ENCODE data around the gene SEMA3C. TPM values are rescaled to one million over a fixed set of nuclear protein-coding genes. Genes with fewer than 3 reads are reported as not detected.
A peak's percentile ranks its signal among the peaks of the same experiment; 100 is the strongest.

The SEMA3C gene
- total RNA-seq, result 1 to 10 TPM; 3.0 to 3.4 TPM

DNA sequence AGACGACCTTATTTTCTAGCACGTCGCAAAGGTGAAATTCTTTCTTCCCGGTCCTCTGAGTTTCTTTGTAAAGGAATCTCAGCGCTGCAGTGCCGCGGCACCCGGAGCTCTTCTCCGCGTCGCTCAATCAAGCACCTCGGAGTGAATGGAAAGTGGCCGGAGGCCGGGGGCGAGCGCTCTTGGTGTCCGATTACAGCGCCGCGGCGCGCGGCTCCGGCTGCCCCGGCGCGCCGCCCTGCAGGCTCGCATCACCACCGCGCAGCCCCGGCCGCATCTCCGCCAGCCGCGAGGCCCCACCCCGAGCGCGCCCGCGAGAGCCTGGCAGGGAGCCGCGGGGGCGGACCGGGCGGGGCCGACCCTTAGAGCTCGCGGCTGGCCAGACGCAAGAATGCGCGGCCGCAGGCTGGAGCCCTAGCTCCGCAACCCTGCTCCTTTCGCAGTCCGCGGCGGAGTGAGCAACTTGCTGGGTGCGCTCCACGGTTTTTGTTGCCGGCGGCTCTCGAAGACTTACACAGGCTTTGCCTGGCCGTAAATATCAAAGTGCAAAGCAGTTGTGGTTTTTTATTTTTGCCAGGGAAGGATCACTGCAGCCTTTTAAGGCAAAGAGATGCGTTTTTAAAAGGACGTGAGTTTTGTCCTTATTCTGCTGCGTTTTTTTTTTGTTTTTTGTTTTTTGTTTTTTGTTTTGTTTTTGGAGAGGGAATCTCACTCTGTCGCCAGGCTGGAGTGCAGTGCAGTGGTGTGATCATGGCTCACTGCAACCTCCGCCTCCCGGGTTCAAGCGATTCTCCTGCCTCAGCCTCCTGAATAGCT lies at the start of gene SEMA3C:
Gene SEMA3C, minus strand, starts transcription at position 143 of the 813 bp plus-strand sequence. CDS start 2,270 bp downstream, outside the sequence.
- DNase-seq (peak; percentile 84 to 92 (median 86)), ATAC-seq (peak; percentile 97)
- intact Hi-C loops (cut with DNase I), result loop anchor here (10.0 kb wide), 1 partner anchor 536 kb away; no protein-coding TSS in a partner anchor
- Histone ChIP-seq H3K36me3 (replicated peaks in 1 of 2; ENCODE audit: insufficient read depth in 1 of 2, low read depth in 2 of 2) (no peaks in the 10 kb centered on the region), H3K9me3 (no peaks in the 10 kb centered on the region), H3K27ac (peak within 1 kb of the TSS in 3 of 4 donors; percentile 32 to 71 (median 52)), H3K27me3 (no peaks in the 10 kb centered on the region), H3K4me3 (peak within 1 kb of the TSS in 1 of 2 donors; percentile 6), H3K4me1 (peaks cover 16% of the 10 kb centered on the region)
- WGBS, 2 donors, result 4 to 12% methylated on average over 20 to 70 of the region's 71 CpGs
- TF ChIP-seq, protein P1, sequence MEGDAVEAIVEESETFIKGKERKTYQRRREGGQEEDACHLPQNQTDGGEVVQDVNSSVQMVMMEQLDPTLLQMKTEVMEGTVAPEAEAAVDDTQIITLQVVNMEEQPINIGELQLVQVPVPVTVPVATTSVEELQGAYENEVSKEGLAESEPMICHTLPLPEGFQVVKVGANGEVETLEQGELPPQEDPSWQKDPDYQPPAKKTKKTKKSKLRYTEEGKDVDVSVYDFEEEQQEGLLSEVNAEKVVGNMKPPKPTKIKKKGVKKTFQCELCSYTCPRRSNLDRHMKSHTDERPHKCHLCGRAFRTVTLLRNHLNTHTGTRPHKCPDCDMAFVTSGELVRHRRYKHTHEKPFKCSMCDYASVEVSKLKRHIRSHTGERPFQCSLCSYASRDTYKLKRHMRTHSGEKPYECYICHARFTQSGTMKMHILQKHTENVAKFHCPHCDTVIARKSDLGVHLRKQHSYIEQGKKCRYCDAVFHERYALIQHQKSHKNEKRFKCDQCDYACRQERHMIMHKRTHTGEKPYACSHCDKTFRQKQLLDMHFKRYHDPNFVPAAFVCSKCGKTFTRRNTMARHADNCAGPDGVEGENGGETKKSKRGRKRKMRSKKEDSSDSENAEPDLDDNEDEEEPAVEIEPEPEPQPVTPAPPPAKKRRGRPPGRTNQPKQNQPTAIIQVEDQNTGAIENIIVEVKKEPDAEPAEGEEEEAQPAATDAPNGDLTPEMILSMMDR (IDR thresholded peaks at IDR 0.05), result peak in 2 of 7 experiments; percentile 8 to 31
- TF ChIP-seq POLR2A (IDR thresholded peaks at IDR 0.05), result peak; percentile 17 to 67 (median 64)

DNA sequence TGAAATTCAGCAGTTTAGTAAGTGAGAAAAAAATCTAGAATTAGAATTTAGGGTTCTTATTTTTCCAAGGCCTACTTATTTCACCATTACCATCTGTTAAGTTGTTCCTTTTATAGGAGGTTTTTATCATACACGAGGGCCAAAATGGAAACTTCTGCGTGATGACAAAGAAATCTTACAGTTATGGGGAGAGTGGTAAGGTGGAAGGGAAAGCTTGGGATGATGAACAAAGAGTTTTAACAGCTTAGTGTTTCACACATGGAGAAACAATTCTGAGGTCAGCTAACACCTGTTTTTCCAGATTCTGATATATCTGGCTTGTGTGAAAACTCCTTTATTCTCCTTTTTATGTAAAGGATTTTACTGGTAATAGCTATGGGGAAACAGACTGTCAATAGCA lies 49.8 kb upstream of the SEMA3C start:
- DNase-seq (no peak), ATAC-seq (no peak)
- no peaks in the 10 kb centered on the region for H3K4me1 ChIP-seq
- H3K36me3 ChIP-seq (replicated peaks in 1 of 2; ENCODE audit: insufficient read depth in 1 of 2, low read depth in 2 of 2), result no peaks in the 10 kb centered on the region
- TF ChIP-seq, protein P1 (IDR thresholded peaks at IDR 0.05), result no peak
- no peak for TF ChIP-seq POLR2A (IDR thresholded peaks at IDR 0.05)
- H3K27me3 ChIP-seq, result no peaks in the 10 kb centered on the region
- WGBS, 2 donors, result 86 to 87% methylated on average over 2 of the region's 2 CpGs
- H3K4me3 ChIP-seq, result no peak overlapping the region
- no peaks in the 10 kb centered on the region for H3K9me3 ChIP-seq
- no peak overlapping the region for H3K27ac ChIP-seq
- intact Hi-C loops (cut with DNase I), result no loop called here

DNA sequence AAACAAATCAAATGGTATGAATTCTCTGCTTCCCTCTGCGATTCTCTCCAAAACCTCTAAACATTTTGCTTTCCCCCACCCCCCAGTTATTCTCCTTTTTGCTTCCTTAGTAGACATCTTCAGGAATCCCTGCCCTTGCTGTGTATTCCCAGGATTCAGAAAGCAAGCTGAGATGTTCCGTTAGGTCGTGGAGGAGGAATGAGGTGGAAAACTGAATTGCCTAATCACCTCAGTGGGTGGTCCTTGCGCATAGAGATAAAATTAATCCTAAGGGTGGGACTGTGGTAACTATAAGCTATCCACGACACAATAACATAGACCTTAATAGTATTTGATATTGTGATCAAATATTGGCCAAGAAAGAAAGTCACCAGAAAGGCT lies 49.1 kb upstream of the SEMA3C start:
- no peak for TF ChIP-seq POLR2A (IDR thresholded peaks at IDR 0.05)
- TF ChIP-seq, protein P1 (IDR thresholded peaks at IDR 0.05), result no peak
- Histone ChIP-seq H3K27ac (no peak overlapping the region), H3K27me3 (no peaks in the 10 kb centered on the region), H3K36me3 (replicated peaks in 1 of 2; ENCODE audit: insufficient read depth in 1 of 2, low read depth in 2 of 2) (no peaks in the 10 kb centered on the region), H3K9me3 (no peaks in the 10 kb centered on the region), H3K4me3 (no peak overlapping the region), H3K4me1 (no peaks in the 10 kb centered on the region)
- intact Hi-C loops (cut with DNase I), result no loop called here
- ATAC-seq (no peak), DNase-seq (no peak)
- WGBS, 2 donors, result 84 to 86% methylated on average over 5 of the region's 5 CpGs

DNA sequence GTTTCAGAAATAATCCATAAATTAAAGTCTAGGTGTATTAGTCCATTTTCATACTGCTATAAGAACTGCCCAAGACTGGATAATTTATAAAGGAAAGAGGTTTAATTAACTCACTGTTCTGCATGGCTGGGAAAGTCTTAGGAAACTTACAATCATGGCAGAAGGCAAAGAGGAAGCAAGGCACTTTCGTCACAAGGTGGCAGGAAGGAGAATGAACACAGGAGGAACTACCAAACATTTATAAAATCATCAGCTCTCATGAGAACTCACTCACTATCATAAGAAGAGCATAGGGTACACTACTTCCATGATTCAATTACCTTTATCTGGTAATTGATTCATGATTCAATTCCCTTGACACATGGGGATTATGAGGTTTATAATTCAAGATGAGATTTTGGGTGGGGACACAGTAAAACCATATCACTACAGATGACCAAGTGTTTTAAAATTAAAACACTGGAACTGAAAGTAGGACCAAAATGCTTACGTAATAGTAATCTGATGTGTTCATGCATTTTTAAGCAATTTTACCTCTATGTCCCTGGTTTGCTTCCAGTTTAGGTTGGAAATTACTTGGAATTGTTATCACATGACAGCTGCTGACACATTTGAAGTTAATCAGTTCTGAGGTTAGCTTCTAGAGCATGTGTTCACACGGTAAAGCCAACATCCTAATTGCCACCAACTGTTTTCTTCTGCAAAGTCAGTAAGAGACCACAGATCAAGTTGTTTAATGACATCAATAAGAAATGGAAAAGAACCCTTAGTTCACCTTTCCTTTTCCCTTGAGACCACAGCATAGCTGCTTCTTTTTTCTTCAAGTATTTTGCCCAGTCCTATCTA lies 48.4 kb upstream of the SEMA3C start:
- Histone ChIP-seq H3K36me3 (replicated peaks in 1 of 2; ENCODE audit: insufficient read depth in 1 of 2, low read depth in 2 of 2) (no peaks in the 10 kb centered on the region), H3K27me3 (no peaks in the 10 kb centered on the region), H3K9me3 (no peaks in the 10 kb centered on the region), H3K4me1 (no peaks in the 10 kb centered on the region), H3K27ac (no peak overlapping the region), H3K4me3 (no peak overlapping the region)
- intact Hi-C loops (cut with DNase I), result no loop called here
- 45 to 47% methylated on average over 3 of the region's 3 CpGs for WGBS, 2 donors
- ATAC-seq, result no peak
- DNase-seq, result no peak
- TF ChIP-seq, protein P1 (IDR thresholded peaks at IDR 0.05), result peak in 1 of 7 experiments; percentile 2
- TF ChIP-seq POLR2A (IDR thresholded peaks at IDR 0.05), result no peak
